ENCODE results near the gene TSTD1. TPM values are rescaled to one million over a fixed set of nuclear protein-coding genes. Genes with fewer than 3 reads are reported as not detected.
A peak's percentile ranks its signal among the peaks of the same experiment; 100 is the strongest.
"Not testable (repeated sequence)": the region's sequence is repeated elsewhere in the genome, so short reads cannot be mapped to it uniquely, and the experiment has no call there.

The TSTD1 gene
- total RNA-seq, 6 donors from 2014 or later = 56.2 to 170 (median 113) TPM

DNA sequence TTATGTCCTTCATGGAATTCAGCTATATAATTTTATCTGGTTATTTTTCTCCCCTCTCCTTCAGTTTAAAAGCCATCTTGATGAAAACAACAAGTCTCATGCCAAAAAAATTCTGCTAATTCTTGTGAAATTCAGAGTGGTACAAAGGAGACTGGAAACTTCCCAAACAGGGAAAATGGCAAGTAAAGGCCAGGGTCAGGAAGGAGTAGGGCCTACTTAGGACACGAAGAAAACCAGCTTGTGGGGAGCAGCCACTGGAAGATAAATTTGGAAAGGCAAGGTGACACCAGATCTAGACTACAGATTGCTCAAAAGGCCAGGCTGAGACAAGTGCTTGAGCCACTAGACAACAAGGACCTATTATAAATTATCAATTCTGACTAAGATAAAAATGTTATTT is 6.4 kb downstream of the TSTD1 start:
- H3K4me1 ChIP-seq = peaks cover 0 to 18% (median 0%) of the 10 kb centered on the region in 4 donors
- ATAC-seq (ENCODE audit: low FRiP score in 2 of 2) = no peak
- DNase-seq = no peak
- peak overlapping the region in 1 of 4 donors; percentile 8 for H3K27ac ChIP-seq
- no peaks in the 10 kb centered on the region for H3K27me3 ChIP-seq
- H3K9me3 ChIP-seq = no peaks in the 10 kb centered on the region
- 43 to 62% methylated on average over 1 of the region's 1 CpG for WGBS, 2 donors
- no peak overlapping the region for H3K4me3 ChIP-seq
- TF ChIP-seq POLR2AphosphoS5 (IDR thresholded peaks at IDR 0.05) = no peak
- TF ChIP-seq CTCF (IDR thresholded peaks at IDR 0.05) = no peak
- no peak for TF ChIP-seq EP300 (IDR thresholded peaks at IDR 0.05)
- TF ChIP-seq POLR2A (IDR thresholded peaks at IDR 0.05) = no peak
- H3K36me3 ChIP-seq = no peaks in the 10 kb centered on the region

DNA sequence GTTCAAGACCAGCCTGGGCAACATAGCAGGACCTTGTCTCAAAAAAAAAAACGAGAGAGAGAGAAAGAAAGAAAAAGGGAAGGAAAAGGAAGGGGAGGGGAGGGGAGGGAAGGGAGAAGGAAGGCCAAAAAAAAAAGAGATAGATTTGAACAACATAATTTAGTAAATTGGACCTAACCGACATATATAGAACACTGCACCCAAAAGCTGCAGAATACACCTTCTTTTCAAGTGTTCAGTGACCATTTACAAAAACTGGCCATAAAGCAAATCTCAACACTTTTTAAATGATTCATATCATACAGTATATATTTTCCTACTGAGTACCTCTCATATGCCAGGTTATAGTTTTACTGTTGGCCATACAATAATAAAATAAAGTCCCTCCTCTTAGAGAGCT is 6.9 kb downstream of the TSTD1 start:
- Histone ChIP-seq H3K4me3 (no peak overlapping the region), H3K9me3 (no peaks in the 10 kb centered on the region), H3K36me3 (no peaks in the 10 kb centered on the region), H3K27ac (no peak overlapping the region), H3K27me3 (no peaks in the 10 kb centered on the region), H3K4me1 (peaks cover 0 to 18% (median 0%) of the 10 kb centered on the region in 4 donors)
- no peak for DNase-seq
- WGBS, 2 donors = 55 to 74% methylated on average over 2 of the region's 2 CpGs
- TF ChIP-seq CTCF (IDR thresholded peaks at IDR 0.05) = no peak
- no peak for TF ChIP-seq POLR2A (IDR thresholded peaks at IDR 0.05)
- no peak for TF ChIP-seq POLR2AphosphoS5 (IDR thresholded peaks at IDR 0.05)
- no peak for TF ChIP-seq EP300 (IDR thresholded peaks at IDR 0.05)
- ATAC-seq (ENCODE audit: low FRiP score in 2 of 2) = no peak

DNA sequence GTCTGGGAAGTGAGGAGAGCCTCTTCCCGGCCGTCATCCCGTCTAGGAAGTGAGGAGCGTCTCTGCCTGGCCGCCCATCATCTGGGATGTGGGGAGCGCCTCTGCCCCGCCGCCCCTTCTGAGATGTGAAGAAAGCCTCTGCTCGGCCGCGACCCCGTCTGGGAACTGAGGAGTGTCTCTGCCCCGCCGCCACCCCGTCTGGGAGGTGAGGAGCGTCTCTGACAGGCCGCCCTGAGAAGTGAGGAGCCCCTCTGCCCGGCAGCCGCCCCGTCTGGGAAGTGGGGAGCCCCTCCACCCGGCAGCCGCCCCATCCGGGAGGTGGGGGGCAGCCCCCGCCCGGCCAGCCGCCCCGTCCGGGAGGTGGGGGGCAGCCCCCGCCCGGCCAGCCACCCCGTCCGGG is 9.3 kb downstream of the TSTD1 start:
- H3K27me3 ChIP-seq; DNase-seq; H3K36me3 ChIP-seq; H3K4me3 ChIP-seq; H3K9me3 ChIP-seq; H3K27ac ChIP-seq; ATAC-seq (ENCODE audit: low FRiP score in 2 of 2): not testable (repeated sequence)
- H3K4me1 ChIP-seq = peaks cover 0 to 18% (median 0%) of the 10 kb centered on the region in 4 donors
- 98 to 100% methylated on average over 4 to 24 of the region's 32 CpGs for WGBS, 2 donors

DNA sequence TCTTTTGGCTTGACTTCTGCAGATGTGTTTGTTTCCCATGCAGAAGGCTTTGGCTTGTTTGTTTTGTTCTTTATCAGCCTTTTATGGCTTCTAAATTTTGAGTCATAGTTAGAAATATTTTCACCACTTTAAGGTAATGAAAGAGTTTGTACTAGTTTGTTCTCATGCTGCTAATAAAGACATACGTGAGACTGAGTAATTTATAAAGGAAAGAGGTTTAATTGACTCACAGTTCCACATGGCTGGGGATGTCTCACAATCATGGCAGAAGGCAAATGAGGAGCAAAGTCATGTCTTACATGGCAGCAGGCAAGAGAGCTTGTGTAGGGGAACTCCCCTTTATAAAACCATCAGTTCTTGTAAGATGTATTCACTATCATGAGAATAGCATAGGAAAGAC is 11.8 kb downstream of the TSTD1 start:
- not testable (repeated sequence) for H3K27me3 ChIP-seq; H3K9me3 ChIP-seq; H3K4me3 ChIP-seq; ATAC-seq (ENCODE audit: low FRiP score in 2 of 2); H3K27ac ChIP-seq; H3K4me1 ChIP-seq; DNase-seq; H3K36me3 ChIP-seq
- WGBS, 2 donors = 73 to 82% methylated on average over 1 of the region's 1 CpG

DNA sequence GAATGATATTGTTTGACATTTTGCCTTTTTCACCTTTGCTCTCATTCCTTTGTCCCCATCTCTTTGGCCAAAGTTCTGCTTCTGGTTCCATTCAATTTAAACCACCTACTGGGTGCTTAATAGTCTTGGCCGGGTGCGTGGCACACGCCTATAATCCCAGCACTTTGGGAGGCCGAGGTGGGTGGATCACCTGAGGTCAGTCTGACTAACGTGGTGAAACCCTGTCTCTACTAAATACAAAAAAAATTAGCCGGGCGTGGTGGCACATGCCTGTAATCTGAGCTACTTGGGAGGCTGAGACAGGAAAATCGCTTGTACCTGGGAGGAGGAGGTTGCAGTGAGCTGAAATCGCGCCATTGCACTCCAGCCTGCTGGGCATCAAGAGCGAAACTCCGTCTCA is 16.3 kb downstream of the TSTD1 start:
- WGBS, 2 donors = 90 to 93% methylated on average over 12 of the region's 12 CpGs
- Histone ChIP-seq H3K4me1 (peaks cover 18 to 31% (median 29%) of the 10 kb centered on the region in 4 donors), H3K27ac (peak overlapping the region in 1 of 4 donors; percentile 8)
- not testable (repeated sequence) for DNase-seq; ATAC-seq (ENCODE audit: low FRiP score in 2 of 2); H3K9me3 ChIP-seq; H3K36me3 ChIP-seq; H3K4me3 ChIP-seq; H3K27me3 ChIP-seq

GRCh38 chr1:161021970-161022353 is 16.8 kb downstream of the TSTD1 start:
- Histone ChIP-seq H3K4me3 (peak overlapping the region in 3 of 4 donors; percentile 60 to 79 (median 77)), H3K36me3 (no peaks in the 10 kb centered on the region), H3K9me3 (no peaks in the 10 kb centered on the region), H3K27ac (peak overlapping the region; percentile 91 to 96 (median 93)), H3K4me1 (peaks cover 22 to 36% (median 33%) of the 10 kb centered on the region in 4 donors), H3K27me3 (no peaks in the 10 kb centered on the region)
- TF ChIP-seq CTCF (IDR thresholded peaks at IDR 0.05) = no peak
- TF ChIP-seq EP300 (IDR thresholded peaks at IDR 0.05) = no peak
- TF ChIP-seq POLR2AphosphoS5 (IDR thresholded peaks at IDR 0.05) = no peak
- TF ChIP-seq POLR2A (IDR thresholded peaks at IDR 0.05) = no peak
- DNase-seq = no peak
- 64 to 67% methylated on average over 2 of the region's 2 CpGs for WGBS, 2 donors
- ATAC-seq (ENCODE audit: low FRiP score in 2 of 2) = no peak
